Astrocyte (in vitro differentiated cells and primary cell): ENCODE data around the gene NCOR1.

ENCODE experiments used
- EZH2 ChIP-seq: IDR thresholded peaks from 2 replicates; pipeline ENCODE4 v1.6.1; 2012; ENCODE audit warnings: mild to moderate bottlenecking, low read length, inconsistent platforms; ENCODE audit not compliant: insufficient read depth
- TF ChIP-seq, protein P1 (sequence below): IDR thresholded peaks from 2 replicates; pipeline ENCODE4 v1.5.1; 2011; ENCODE audit warnings: low read depth, mild to moderate bottlenecking, inconsistent platforms, low read length, moderate library complexity; ENCODE audit not compliant: insufficient read depth

- TF ChIP-seq, protein P1, sequence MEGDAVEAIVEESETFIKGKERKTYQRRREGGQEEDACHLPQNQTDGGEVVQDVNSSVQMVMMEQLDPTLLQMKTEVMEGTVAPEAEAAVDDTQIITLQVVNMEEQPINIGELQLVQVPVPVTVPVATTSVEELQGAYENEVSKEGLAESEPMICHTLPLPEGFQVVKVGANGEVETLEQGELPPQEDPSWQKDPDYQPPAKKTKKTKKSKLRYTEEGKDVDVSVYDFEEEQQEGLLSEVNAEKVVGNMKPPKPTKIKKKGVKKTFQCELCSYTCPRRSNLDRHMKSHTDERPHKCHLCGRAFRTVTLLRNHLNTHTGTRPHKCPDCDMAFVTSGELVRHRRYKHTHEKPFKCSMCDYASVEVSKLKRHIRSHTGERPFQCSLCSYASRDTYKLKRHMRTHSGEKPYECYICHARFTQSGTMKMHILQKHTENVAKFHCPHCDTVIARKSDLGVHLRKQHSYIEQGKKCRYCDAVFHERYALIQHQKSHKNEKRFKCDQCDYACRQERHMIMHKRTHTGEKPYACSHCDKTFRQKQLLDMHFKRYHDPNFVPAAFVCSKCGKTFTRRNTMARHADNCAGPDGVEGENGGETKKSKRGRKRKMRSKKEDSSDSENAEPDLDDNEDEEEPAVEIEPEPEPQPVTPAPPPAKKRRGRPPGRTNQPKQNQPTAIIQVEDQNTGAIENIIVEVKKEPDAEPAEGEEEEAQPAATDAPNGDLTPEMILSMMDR = no peak
- no peak for TF ChIP-seq EZH2
These were observed 191.5 kb downstream of the NCOR1 start for GRCh38 chr17:16023881-16024280.
